ENCODE measurements around the gene SIGLEC7. TPM values are rescaled to one million over a fixed set of nuclear protein-coding genes. Genes with fewer than 3 reads are reported as not detected.

The SIGLEC7 gene
- total RNA-seq, 1 experiment from 2014 or later: not detected

- no peak overlapping the region for H3K4me3 ChIP-seq (ENCODE audit: low read length)
- intact Hi-C loops (cut with micrococcal nuclease): no loop called here
- H3K9me2 ChIP-seq (replicated peaks; ENCODE audit: low read length): no peaks in the 10 kb centered on the region
- ChIA-PET POLR2A (ENCODE audit: unreplicated experiment) (no interaction called here), CTCF (no interaction called here)
- H2AFZ ChIP-seq (ENCODE audit: low read length): no peak overlapping the region
- no TSS peak for BruUV-seq (replicated peaks)
- no peak overlapping the region for H3K9ac ChIP-seq (ENCODE audit: low read length)
- H3K36me3 ChIP-seq (ENCODE audit: low read depth, low read length): no peaks in the 10 kb centered on the region
- H3K9me3 ChIP-seq (ENCODE audit: low read length): no peaks in the 10 kb centered on the region
- TF ChIP-seq CTCF (conservative IDR thresholded peaks at IDR 0.05; ENCODE audit: low read depth, low read length): no peak
- TF ChIP-seq EZH2phosphoT487 (IDR thresholded peaks at IDR 0.05; ENCODE audit: borderline replicate concordance, low read length): no peak
- no peak for TF ChIP-seq EZH2 (IDR thresholded peaks at IDR 0.05; ENCODE audit: low read length, unreplicated experiment)
- no peaks in the 10 kb centered on the region for H3K4me1 ChIP-seq (ENCODE audit: insufficient read depth, low read length)
- H3F3A ChIP-seq (ENCODE audit: low read length, unreplicated experiment): no peaks in the 10 kb centered on the region
- no peaks in the 10 kb centered on the region for H4K20me1 ChIP-seq (ENCODE audit: low read length)
- ATAC-seq (no peak), DNase-seq (no peak)
- H3K4me2 ChIP-seq (ENCODE audit: low read length): no peak overlapping the region
- no peak overlapping the region for H3K27ac ChIP-seq (ENCODE audit: low read length)
- no peaks in the 10 kb centered on the region for H3K79me2 ChIP-seq (ENCODE audit: low read length)
- peaks cover 68% of the 10 kb centered on the region for H3K27me3 ChIP-seq (ENCODE audit: low read length)
Observed at GRCh38 chr19:51192689-51193088, 50.6 kb downstream of the SIGLEC7 start.

- DNase-seq: no peak
Observed at GRCh38 chr19:51194527-51195315, 52.6 kb downstream of the SIGLEC7 start.

More at GRCh38 chr19:51194527-51195315, 52.6 kb downstream of the SIGLEC7 start:
- Histone ChIP-seq H3K4me1 (ENCODE audit: insufficient read depth, low read length) (no peaks in the 10 kb centered on the region), H3K36me3 (ENCODE audit: low read depth, low read length) (no peaks in the 10 kb centered on the region), H3K9me3 (ENCODE audit: low read length) (no peaks in the 10 kb centered on the region), H3K4me3 (ENCODE audit: low read length) (no peak overlapping the region), H3F3A (ENCODE audit: low read length, unreplicated experiment) (no peaks in the 10 kb centered on the region), H3K27ac (ENCODE audit: low read length) (no peak overlapping the region), H3K4me2 (ENCODE audit: low read length) (no peak overlapping the region), H2AFZ (ENCODE audit: low read length) (no peak overlapping the region), H3K79me2 (ENCODE audit: low read length) (no peaks in the 10 kb centered on the region), H4K20me1 (ENCODE audit: low read length) (no peaks in the 10 kb centered on the region), H3K9me2 (replicated peaks; ENCODE audit: low read length) (no peaks in the 10 kb centered on the region), H3K27me3 (ENCODE audit: low read length) (peaks cover 76% of the 10 kb centered on the region), H3K9ac (ENCODE audit: low read length) (no peak overlapping the region)
- ChIA-PET CTCF (no interaction called here), POLR2A (ENCODE audit: unreplicated experiment) (no interaction called here)
- TF ChIP-seq CTCF (conservative IDR thresholded peaks at IDR 0.05; ENCODE audit: low read depth, low read length) (no peak), EZH2phosphoT487 (IDR thresholded peaks at IDR 0.05; ENCODE audit: borderline replicate concordance, low read length) (no peak), EZH2 (IDR thresholded peaks at IDR 0.05; ENCODE audit: low read length, unreplicated experiment) (no peak)
- no TSS peak for BruUV-seq (replicated peaks)
- intact Hi-C loops (cut with micrococcal nuclease): no loop called here
- ATAC-seq: no peak

Measured in PC-3 (cell line).